ENCODE measurements around the gene THRB.

Gene THRB

GRCh38 chr3:24502690-24503089 is 8.0 kb upstream of the THRB start:
- Histone ChIP-seq H3K4me1 (no peaks in the 10 kb centered on the region), H3K36me3 (no peaks in the 10 kb centered on the region), H3K27me3 (no peaks in the 10 kb centered on the region), H3K4me3 (ENCODE audit: low read depth, low read length) (no peak overlapping the region), H3K9me3 (no peaks in the 10 kb centered on the region)
- no peak for DNase-seq
- no peak for TF ChIP-seq CTCF (IDR thresholded peaks at IDR 0.05; ENCODE audit: low read depth, low read length)

GRCh38 chr3:24500806-24501205 is 6.2 kb upstream of the THRB start:
- TF ChIP-seq CTCF (IDR thresholded peaks at IDR 0.05; ENCODE audit: low read depth, low read length) = no peak
- Histone ChIP-seq H3K4me1 (no peaks in the 10 kb centered on the region), H3K4me3 (ENCODE audit: low read depth, low read length) (no peak overlapping the region), H3K36me3 (no peaks in the 10 kb centered on the region), H3K9me3 (no peaks in the 10 kb centered on the region), H3K27me3 (peaks cover 1% of the 10 kb centered on the region)
- no peak for DNase-seq

- DNase-seq = no peak
- TF ChIP-seq CTCF (IDR thresholded peaks at IDR 0.05; ENCODE audit: low read depth, low read length) = no peak
- Histone ChIP-seq H3K4me1 (no peaks in the 10 kb centered on the region), H3K27me3 (peaks cover 10% of the 10 kb centered on the region), H3K9me3 (no peaks in the 10 kb centered on the region), H3K4me3 (ENCODE audit: low read depth, low read length) (no peak overlapping the region), H3K36me3 (no peaks in the 10 kb centered on the region)
These were observed 5.3 kb upstream of the THRB start for GRCh38 chr3:24499991-24500390.

GRCh38 chr3:24498796-24499195 is 4.1 kb upstream of the THRB start:
- DNase-seq = no peak
- H3K4me3 ChIP-seq (ENCODE audit: low read depth, low read length) = no peak overlapping the region
- peaks cover 21% of the 10 kb centered on the region for H3K27me3 ChIP-seq
- no peaks in the 10 kb centered on the region for H3K9me3 ChIP-seq
- H3K36me3 ChIP-seq = no peaks in the 10 kb centered on the region
- TF ChIP-seq CTCF (IDR thresholded peaks at IDR 0.05; ENCODE audit: low read depth, low read length) = no peak
- no peaks in the 10 kb centered on the region for H3K4me1 ChIP-seq

- H3K4me1 ChIP-seq = no peaks in the 10 kb centered on the region
- H3K4me3 ChIP-seq (ENCODE audit: low read depth, low read length) = no peak overlapping the region
These were observed 3.7 kb upstream of the THRB start for GRCh38 chr3:24498391-24498790.

GRCh38 chr3:24497942-24498341 is 3.3 kb upstream of the THRB start:
- Histone ChIP-seq H3K4me3 (ENCODE audit: low read depth, low read length) (no peak overlapping the region), H3K9me3 (no peaks in the 10 kb centered on the region), H3K27me3 (peaks cover 27% of the 10 kb centered on the region), H3K36me3 (no peaks in the 10 kb centered on the region), H3K4me1 (no peaks in the 10 kb centered on the region)
- no peak for DNase-seq
- no peak for TF ChIP-seq CTCF (IDR thresholded peaks at IDR 0.05; ENCODE audit: low read depth, low read length)

More at GRCh38 chr3:24498391-24498790, 3.7 kb upstream of the THRB start:
- no peak for DNase-seq
- Histone ChIP-seq H3K9me3 (no peaks in the 10 kb centered on the region), H3K36me3 (no peaks in the 10 kb centered on the region), H3K27me3 (peaks cover 23% of the 10 kb centered on the region)
- no peak for TF ChIP-seq CTCF (IDR thresholded peaks at IDR 0.05; ENCODE audit: low read depth, low read length)

Measured in BE2C (cell line).